ENCODE results near the gene PROC. TPM values are rescaled to one million over a fixed set of nuclear protein-coding genes. Genes with fewer than 3 reads are reported as not detected.

Gene PROC
- total and polyA plus RNA-seq, 9 of the 15 experiments (the other 6 are each of a cell fraction or from before 2014, with no cell fraction given) = not detected

DNA sequence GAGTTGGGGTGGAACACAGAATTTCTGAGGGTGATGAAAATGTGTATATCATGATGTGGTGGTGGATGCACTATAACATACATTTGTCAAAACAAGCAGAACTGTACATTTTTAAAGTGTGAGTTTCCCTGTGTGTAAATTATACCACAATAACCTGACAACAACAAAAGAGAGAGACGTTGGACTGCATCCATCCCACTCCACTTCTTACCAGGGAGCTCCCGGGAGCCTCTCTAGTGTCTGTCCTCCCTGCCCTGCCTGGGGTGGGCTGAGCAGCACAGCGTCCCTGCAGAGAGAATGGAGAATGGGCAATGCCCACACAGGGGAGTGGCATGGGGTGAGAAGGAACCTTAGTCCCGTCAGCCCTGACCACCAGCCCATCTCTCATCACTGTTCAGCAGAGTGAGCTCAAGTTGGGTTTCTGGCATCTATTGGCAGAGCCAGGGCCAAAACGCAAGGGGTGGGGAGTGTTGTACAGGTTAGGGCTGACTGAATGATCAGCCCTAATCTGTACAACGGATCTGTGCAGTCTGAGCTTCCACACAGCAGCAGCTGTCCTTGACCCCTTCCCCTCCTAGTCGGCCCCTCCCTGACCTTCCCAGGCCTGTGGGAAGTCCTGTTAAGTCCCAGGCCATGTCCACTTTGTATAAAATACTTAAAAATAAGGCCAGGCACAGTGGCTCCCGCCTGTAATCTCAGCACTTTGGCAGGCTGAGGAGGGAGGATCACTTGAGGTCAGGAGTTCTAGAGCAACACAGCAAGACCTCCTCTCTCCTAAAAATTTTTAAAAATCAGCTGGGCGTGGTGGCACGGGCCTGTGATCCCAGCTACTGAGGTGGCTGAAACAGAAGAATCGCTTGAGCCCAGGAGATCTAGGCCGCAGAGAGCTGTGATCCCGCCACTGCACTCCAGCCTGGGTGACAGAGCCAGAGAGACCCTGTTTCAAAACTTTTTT lies 3.3 kb upstream of the PROC start:
- H3K4me1 ChIP-seq (replicated peaks in 1 of 2; ENCODE audit: control insufficient read depth in 2 of 2, insufficient read depth in 2 of 2, low read length in 2 of 2) = peaks cover 14 to 16% of the 10 kb centered on the region in 2 experiments
- H3K36me3 ChIP-seq (ENCODE audit: control insufficient read depth, insufficient read depth, low read length) = no peaks in the 10 kb centered on the region
- POLR2A ChIA-PET = interaction anchor here (0.6 to 1.4 kb wide), 5 partner anchors 10 to 227 kb away, joined by 3 to 5 read pairs (median 3); no protein-coding TSS in a partner anchor
- H3K9me3 ChIP-seq (replicated peaks; ENCODE audit: control insufficient read depth, insufficient read depth, low read depth, low read length) = no peaks in the 10 kb centered on the region; the same call in 1 of the 2 replicates
- H3K79me2 ChIP-seq (ENCODE audit: control insufficient read depth, insufficient read depth, low read length) = no peaks in the 10 kb centered on the region
- 0 out of 4 replicates have a peak overlapping the region, but pooled peaks of 1 of the 2 experiments have one; percentile 35 for H3K9ac ChIP-seq (ENCODE audit: insufficient read depth in 1 of 2, low read depth in 2 of 2, low read length in 2 of 2)
- intact Hi-C loops (cut with micrococcal nuclease) = no loop called here
- DNase-seq (ENCODE audit: extremely low read depth in 1 of 4, low spot score in 3 of 4) (no peak), ATAC-seq (no peak; the same call in 2 of the 3 replicates), FAIRE-seq (no peak)
- no peak overlapping the region for H3K4me3 ChIP-seq
- in situ Hi-C loops (cut with MboI) = no loop called here
- no peak overlapping the region for H3K4me2 ChIP-seq (ENCODE audit: insufficient read depth, low read length)
- H2AFZ ChIP-seq (ENCODE audit: low read depth, low read length) = peak overlapping the region; percentile 98
- CTCF ChIA-PET (ENCODE audit: low intra/inter-chr PET ratio) = interaction anchor here (1.9 kb wide), 1 partner anchor 90 kb away, joined by 6 read pairs; no protein-coding TSS in a partner anchor
- H3K27me3 ChIP-seq (ENCODE audit: control insufficient read depth in 2 of 2, insufficient read depth in 2 of 2, low read length in 2 of 2) = peaks cover 0 to 8% of the 10 kb centered on the region in 2 experiments; a peak in 1 of 5 replicates
- no peak overlapping the region for H3K27ac ChIP-seq (ENCODE audit: extremely low read depth, low read depth, low read length)
- H4K20me1 ChIP-seq (replicated peaks; ENCODE audit: control insufficient read depth, insufficient read depth, low read length) = no peaks in the 10 kb centered on the region
- 70% methylated on average over 13 of the region's 13 CpGs for WGBS (ENCODE audit: insufficient coverage, low coverage, missing lambda C conversion rate)
- H3K9me1 ChIP-seq (ENCODE audit: control insufficient read depth, insufficient read depth, low read length) = no peaks in the 10 kb centered on the region
- BruUV-seq (replicated peaks) = no TSS peak
- no peak for TF ChIP-seq ZNF174 (CRISPR knock-in tag; IDR thresholded peaks at IDR 0.05)
- no peak for TF ChIP-seq MAFK (IDR thresholded peaks at IDR 0.05; ENCODE audit: low read length)
- TF ChIP-seq, protein P1, sequence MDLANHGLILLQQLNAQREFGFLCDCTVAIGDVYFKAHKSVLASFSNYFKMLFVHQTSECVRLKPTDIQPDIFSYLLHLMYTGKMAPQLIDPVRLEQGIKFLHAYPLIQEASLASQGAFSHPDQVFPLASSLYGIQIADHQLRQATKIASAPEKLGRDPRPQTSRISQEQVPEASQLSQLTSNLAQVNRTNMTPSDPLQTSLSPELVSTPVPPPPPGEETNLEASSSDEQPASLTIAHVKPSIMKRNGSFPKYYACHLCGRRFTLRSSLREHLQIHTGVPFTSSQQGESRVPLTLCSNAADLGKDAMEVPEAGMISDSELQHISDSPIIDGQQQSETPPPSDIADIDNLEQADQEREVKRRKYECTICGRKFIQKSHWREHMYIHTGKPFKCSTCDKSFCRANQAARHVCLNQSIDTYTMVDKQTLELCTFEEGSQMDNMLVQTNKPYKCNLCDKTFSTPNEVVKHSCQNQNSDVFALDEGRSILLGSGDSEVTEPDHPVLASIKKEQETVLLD (IDR thresholded peaks at IDR 0.05) = no peak
- TF ChIP-seq, protein P2, sequence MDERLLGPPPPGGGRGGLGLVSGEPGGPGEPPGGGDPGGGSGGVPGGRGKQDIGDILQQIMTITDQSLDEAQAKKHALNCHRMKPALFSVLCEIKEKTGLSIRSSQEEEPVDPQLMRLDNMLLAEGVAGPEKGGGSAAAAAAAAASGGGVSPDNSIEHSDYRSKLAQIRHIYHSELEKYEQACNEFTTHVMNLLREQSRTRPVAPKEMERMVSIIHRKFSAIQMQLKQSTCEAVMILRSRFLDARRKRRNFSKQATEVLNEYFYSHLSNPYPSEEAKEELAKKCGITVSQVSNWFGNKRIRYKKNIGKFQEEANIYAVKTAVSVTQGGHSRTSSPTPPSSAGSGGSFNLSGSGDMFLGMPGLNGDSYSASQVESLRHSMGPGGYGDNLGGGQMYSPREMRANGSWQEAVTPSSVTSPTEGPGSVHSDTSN (CRISPR knock-in tag; IDR thresholded peaks at IDR 0.05; ENCODE audit: low read depth) = no peak
- TF ChIP-seq, protein P2 (tag; conservative IDR thresholded peaks at IDR 0.05; ENCODE audit: low read depth) = no peak
- TF ChIP-seq RBM17 (IDR thresholded peaks at IDR 0.05; ENCODE audit: borderline replicate concordance, low read depth, low read length) = no peak
- TF ChIP-seq, protein P3, sequence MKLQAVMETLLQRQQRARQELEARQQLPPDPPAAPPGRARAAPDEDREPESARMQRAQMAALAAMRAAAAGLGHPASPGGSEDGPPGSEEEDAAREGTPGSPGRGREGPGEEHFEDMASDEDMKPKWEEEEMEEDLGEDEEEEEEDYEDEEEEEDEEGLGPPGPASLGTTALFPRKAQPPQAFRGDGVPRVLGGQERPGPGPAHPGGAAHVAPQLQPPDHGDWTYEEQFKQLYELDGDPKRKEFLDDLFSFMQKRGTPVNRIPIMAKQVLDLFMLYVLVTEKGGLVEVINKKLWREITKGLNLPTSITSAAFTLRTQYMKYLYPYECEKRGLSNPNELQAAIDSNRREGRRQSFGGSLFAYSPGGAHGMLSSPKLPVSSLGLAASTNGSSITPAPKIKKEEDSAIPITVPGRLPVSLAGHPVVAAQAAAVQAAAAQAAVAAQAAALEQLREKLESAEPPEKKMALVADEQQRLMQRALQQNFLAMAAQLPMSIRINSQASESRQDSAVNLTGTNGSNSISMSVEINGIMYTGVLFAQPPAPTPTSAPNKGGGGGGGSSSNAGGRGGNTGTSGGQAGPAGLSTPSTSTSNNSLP (IDR thresholded peaks at IDR 0.05; ENCODE audit: borderline replicate concordance, low read depth, low read length) = no peak
- no peak for TF ChIP-seq ZNF76 (CRISPR knock-in tag; IDR thresholded peaks at IDR 0.05; ENCODE audit: borderline replicate concordance)
- TF ChIP-seq, protein P4, sequence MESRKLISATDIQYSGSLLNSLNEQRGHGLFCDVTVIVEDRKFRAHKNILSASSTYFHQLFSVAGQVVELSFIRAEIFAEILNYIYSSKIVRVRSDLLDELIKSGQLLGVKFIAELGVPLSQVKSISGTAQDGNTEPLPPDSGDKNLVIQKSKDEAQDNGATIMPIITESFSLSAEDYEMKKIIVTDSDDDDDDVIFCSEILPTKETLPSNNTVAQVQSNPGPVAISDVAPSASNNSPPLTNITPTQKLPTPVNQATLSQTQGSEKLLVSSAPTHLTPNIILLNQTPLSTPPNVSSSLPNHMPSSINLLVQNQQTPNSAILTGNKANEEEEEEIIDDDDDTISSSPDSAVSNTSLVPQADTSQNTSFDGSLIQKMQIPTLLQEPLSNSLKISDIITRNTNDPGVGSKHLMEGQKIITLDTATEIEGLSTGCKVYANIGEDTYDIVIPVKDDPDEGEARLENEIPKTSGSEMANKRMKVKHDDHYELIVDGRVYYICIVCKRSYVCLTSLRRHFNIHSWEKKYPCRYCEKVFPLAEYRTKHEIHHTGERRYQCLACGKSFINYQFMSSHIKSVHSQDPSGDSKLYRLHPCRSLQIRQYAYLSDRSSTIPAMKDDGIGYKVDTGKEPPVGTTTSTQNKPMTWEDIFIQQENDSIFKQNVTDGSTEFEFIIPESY (CRISPR knock-in tag; IDR thresholded peaks at IDR 0.05) = no peak
